DMS79 treated with DMSO at 0.1 percent for 48 hours (cell line): Measurements from ENCODE around the gene FKBP3.
"Not testable (repeated sequence)": the region's sequence is repeated elsewhere in the genome, so short reads cannot be mapped to it uniquely, and the experiment has no call there.

Source experiments
- DNase-seq: peaks from one replicate; lab custom pipeline; 2025; lab: John Stamatoyannopoulos, UW

Gene FKBP3

DNA sequence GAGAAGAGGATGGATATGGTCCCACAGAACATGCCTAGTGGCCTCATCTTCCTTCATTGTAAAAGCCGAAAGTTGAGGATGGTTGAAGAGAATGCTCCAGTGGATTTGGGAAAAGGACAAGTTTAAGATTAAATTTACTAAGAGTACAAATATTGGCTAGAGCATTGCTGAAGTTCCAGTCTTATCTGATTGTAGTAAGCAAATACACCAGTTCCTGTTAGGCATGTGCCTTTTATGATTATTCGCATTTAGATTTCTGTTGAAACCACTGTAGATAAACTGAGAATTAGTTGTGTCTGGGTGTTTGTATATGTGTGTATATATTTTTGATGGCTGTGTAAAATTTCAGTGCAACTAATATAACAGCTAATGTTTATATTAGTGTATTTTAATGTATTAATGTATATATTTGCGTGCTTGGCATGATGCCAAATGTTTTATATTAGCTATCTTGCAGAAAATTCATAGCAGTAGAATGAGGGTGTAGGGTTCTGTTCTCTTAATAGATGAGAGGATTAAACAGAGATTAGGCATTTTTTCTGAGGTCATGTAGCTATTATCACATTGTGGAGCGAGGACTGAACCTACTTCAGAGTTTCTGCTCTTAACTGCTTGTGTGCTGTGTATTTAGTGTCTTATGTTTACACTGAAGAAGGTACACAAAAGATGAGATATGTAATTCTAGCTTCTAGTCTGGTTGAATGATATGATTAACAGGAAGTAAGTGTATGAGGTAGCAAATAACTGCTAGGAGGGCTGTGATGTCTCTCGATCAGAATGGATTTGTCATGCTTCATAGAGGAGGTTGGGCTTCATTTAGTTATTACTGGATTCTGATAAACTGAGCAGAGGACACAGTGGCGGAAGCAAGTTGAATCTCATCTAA is 21.1 kb downstream of the FKBP3 start:
- DNase-seq, result no peak

DNA sequence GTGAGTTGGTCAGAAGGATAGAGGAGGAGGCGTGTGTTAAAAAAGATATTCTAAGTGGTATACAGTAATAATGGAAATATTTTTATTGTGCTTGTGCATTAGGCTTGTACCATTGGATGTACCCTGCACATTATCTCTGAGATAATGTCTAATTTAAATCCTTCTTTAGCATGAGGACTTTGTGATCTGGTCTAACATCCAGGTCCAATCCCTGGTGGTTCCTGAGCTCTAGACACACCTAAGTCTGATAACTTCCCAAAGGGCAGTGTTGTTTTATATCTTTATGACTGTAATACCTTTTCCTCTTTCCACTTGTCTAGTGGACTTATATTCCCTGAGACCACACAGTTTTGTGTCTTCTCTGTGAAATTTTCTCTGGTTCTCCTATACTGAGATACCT is 29.7 kb downstream of the FKBP3 start:
- DNase-seq, result no peak

DNA sequence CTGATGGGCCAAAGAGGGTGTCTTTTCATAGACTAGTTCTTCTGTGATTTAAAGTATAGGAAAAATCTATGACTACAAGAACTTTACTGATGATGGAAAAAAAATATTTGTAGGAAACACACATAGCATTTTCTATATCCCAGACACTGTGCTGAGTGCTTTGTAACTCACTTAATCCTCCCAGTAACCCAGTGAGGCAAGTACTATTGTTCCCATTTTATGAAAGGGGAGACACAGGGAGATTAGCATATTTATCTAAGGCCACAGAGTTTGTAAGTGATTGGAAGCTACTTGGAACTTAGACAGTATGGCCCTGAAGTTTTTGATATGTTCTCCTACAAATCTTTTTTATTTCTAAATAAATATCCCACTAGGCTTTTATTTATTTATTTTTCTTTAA is 30.5 kb downstream of the FKBP3 start:
- DNase-seq, result no peak

DNA sequence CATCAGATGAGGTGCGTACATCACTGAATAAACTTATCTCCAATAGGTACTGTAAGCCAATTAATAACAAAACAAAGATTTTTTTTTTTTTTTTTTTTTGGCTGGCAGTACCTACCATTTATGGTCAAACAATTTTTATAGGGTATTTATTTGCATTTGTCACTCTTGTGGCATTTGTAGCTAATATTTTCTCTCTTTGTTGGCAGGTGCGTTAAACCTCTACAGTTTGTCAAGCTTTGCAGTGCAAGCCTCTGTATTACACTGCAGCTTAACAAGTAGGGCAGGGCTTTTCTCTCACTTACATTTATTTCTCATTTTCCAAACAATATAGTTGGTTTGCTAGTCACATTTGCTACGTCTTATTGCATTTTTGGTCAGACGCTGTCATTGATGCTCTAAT is 38.1 kb downstream of the FKBP3 start:
- DNase-seq, result no peak

DNA sequence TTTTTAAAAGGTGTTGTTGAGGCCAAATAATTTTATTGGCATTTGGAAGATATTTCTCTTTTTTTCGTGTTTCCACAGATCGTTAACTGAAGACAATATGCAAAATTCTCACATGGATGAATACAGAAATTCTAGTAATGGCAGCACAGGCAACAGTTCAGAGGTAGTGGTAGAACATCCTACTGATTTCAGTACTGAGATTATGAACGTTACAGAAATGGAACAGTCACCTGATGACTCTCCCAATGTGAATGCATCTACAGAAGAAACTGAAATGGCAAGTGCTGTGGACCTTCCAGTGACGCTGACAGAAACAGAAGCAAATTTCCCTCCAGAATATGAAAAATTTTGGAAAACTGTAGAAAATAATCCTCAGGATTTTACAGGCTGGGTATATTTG is 39.1 kb downstream of the FKBP3 start:
- no peak for DNase-seq

DNA sequence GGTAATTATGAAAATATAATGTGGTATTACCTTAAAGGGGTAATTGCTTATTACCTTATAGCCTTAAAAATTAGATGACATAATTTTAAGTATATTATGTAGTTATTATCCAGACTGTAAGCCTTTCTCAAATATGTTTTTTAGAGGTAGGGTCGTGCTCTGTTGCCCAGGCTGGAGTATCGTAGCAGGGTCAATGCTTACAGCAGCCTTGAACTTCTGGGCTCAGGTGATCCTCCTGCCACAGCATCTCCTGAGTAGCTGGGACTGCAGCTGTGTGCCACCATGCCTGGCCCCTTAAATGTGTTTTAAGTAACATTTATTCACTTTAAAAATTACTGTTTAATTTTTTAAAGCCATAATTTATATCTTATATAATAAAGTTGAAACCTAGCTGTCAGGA is 40.0 kb downstream of the FKBP3 start:
- no peak for DNase-seq

DNA sequence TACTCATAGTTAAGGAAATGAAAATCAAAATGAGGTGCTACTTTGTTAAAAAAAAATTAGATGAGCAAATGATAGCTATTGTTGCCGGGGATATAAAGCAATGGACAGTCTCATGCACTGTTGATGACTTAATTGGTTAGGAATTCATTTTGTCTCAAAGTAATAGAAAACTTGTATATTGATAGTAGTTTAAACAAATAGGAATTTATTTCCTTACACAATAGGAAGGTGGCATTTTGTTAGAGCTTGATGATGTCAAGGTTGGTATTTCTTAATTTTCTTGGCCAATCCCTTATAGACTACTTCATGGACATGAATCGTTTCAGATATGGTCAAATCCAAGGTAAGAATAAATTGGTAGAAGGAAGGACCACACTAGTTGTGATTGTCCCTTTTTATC is 42.6 kb downstream of the FKBP3 start:
- DNase-seq, result no peak

DNA sequence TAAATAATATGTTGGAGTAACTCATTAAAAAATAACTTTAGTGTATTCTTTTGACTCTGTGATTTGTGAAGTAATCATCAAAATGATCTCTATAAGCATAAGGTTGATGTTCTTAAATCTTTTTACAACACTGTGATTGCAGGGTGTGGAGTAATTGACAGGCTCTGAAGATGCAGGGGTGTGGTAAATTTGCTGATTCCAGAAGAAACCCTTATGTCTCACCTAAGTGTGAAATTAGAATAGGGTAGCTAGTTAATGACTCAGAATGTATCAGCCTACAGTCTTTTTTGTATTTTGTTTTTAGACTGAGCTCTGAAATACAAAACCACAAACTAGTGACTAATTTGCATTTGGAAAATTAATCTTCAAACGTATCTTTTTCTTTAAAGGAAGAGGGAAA is 44.5 kb downstream of the FKBP3 start:
- no peak for DNase-seq

DNA sequence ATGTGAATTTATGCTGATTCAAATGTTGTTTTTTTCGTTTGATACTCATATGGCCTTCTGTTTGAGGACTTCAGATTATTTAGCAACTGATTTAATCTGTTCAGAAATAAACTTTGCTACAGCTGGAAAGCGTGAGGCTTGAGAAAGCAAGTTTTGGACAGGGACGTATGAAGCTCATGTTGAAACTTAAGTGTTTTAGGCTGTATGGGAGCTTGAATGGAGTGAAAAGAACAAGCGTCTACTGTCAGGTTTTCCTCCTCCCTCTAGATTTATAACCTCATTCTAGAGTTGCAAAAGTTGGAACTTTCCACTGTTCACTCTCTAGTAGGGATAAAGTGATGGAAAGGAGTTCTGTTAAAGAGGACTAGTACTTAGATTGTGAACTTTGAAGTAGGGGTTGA is 49.3 kb downstream of the FKBP3 start:
- peak; percentile 43 for DNase-seq

DNA sequence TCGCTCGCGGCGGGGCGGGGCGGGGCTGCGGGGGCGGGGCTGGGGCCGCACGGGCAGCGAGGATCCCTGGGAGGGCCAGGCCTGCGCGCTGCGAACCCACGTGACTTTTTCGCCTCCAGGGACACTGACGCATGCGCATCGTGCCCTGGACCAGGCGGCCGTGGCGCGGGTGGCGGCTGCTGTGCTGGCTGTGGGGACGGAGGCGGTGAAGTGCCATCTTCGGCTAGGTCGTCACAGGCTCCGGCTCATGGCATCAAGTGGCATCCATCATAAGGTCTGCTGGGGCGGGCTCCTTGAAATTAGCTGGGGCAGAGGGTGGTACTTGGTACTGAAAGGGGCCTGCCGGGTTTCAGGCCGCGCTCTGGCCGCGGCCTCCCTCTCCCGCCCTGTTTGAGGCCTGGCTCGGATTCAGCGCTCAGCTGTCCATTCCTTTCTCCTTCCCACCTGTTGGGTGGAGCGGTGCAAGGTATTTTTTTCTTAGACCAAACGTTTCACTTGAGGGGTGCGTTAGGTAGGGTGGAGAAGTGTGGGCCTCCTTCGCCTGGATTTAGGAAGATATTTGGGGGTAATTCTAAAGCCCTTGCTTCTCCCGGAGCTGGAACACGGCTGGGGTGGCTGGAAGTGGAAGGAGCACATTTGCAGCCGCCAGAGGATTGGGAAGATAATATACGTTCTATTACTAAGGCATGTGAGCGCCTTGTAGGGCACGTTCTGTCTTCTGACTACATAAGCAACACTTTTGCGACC is 50.1 kb downstream of the FKBP3 start, which contains the start of gene PRPF39:
Gene PRPF39 (plus strand): TSS at position 141 of the 747 bp plus-strand sequence. CDS start 11,124 bp downstream, outside the sequence.
- peak; percentile 98 for DNase-seq

DNA sequence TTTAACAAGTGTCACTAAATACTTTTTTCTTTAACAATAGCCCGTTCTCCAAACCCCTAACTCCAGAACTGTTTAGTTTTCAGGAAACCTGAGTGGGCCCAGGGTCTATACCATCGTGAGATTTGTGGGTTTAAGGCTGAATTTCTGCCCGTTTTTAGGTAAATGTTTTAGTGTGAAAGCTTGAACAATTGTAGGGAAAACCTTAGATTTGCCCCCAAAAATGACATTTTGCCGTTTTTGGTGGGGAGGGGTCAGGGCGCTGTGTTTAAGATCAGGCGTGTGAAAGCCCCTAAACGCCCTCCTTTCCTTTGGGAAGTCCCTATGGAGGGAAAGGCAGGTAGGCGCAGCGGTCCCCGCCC is 50.7 kb downstream of the FKBP3 start:
- DNase-seq, result peak; percentile 73

DNA sequence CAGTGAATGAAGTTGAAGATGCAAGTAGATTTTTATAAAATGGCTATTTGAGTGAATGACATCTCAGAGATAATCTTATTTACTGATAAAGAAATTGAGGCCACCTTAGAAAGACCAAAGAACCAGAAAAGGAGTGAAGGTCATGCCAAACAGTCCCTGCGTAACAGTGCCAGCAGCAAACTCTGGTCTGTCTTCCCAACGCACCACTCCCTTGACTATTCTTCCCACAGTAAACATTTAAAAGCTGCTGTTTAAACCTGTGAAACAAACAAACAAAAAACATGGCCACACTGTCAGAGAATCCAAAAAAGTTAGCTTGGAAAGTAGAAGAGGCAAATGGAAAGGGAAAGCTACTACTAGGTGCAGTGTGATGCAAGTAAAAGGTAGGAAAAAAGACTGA is 51.9 kb downstream of the FKBP3 start:
- no peak for DNase-seq

DNA sequence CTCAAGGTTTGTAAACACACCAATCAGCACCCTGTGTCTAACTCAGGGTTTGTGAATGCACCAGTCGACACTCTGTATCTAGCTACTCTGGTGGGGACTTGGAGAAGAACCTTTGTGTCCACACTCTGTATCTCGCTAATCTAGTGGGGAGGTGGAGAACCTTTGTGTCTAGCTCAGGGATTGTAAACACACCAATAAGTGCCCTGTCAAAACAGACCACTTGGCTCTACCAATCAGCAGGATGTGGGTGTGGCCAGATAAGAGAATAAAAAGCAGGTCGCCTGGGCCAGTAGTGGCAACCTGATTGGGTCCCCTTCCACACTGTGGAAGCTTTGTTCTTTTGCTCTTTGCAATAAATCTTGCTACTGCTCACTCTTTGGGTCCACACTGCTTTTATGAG is 53.2 kb downstream of the FKBP3 start:
- DNase-seq, result not testable (repeated sequence)

DNA sequence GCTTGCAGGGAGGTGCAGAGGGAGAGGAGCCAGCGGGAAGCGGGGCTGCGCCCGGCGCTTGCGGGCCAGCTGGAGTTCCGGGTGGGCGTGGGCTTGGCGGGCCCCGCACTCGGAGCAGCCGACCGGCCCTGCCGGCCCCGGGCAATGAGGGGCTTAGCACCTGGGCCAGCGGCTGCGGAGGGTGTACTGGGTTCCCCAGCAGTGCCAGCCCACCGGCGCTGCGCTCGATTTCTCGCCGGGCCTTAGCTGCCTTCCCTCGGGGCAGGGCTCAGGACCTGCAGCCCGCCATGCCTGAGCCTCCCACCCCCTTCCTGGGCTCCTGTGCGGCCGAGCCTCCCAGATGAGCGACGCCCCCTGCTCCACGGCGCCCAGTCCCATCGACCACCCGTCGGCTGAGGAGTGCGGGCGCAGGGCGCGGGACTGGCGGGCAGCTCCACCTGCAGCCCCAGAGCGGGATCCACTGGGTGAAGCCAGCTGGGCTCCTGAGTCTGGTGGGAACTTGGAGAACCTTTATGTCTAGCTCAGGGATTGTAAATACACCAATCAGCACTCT is 53.8 kb downstream of the FKBP3 start:
- not testable (repeated sequence) for DNase-seq

DNA sequence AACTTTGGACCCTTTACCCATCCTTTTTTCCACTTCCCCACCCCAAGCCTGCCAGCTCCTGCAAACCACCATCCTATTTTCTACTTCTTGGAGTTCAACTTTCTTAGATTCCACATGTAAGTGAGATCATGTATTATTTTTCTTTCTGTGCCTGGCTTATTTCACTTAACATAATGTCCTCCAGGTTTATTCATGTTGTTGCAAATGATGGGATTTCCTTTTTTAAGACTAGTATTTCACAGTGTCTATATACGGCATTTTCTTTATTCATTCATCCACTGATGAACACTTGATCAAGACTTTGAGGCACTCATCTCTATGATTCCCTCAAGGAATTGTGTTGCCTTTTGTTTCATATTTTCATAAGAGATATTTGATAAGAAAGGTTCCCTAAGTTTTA is 56.0 kb downstream of the FKBP3 start:
- no peak for DNase-seq

DNA sequence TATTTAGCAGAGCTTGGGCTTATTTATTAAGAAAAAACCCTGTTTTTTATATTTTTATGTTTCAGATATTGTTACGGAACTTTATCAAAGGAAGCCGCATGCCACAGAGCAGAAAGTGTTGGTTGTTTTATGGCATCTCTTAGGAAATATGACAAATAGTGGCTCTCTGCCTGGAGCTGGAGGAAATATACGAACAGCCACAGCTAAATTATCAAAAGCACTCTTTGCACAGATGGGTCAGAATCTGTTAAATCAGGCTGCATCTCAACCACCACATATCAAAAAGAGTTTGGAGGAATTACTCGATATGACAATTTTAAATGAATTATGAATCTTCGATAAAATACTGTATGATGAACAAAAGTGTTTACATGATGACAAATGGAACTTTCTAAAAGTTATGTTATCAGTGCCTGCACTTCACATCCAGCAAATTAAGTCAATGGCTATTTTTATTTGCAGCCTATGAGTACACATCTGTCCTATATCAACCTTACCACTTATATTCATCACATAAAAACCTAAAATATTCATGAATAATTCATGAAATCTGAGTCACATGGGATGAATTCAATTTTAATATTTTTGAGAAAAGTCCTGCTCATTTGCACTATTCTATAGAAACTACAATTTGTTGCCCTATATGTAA is 60.9 kb downstream of the FKBP3 start:
- DNase-seq, result no peak

DNA sequence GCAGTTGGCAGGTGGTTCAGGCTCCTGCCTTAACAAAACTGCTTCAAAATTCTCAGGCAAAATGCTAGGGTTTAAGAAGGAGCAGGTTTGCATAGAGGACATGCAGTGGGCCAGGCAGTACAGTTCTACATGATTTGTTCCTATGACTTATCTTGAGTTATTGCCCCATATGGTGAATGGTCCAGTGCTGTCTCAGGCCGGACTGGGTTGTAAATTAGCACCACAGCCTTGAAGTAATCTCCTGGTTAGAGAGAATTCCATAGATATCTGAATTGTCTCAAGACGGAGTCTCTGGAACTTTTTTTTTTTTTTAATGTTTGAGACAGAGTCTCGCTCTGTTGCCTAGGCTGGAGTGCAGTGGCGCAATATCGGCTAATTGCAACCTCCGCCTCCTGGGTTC is 62.2 kb downstream of the FKBP3 start:
- DNase-seq, result no peak

DNA sequence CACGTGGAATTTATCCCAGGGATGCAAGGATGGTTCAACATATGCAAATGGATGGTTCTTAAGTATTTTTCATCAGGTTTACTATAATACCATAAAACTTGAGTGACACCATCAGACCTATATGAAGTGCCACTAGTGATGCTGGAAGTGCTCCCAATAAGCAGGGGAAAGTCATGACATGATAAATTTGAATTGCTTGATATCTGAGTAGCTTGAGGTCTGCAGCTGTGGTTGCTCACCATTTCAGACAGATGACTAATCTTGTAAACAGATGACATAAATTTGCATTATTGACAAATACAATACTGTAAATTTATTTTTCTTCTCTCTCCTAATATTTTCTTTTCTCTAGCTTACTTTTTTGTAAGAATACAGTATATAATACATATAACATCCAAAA is 64.1 kb downstream of the FKBP3 start:
- DNase-seq, result no peak

DNA sequence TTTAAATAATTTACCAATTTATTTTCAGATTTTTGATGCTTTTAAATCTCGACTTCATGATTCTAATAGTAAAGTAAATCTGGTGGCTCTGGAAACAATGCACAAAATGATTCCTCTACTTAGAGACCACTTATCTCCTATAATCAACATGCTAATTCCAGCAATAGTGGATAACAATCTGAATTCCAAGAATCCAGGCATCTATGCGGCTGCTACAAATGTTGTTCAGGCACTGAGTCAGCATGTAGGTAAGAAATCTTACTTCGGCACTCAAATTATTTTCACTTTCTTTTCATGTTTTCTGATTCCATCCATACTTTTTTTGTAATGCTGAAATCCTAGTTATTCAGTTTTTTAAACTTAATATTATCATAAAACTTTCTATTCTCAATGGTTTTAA is 65.9 kb downstream of the FKBP3 start:
- DNase-seq, result no peak

DNA sequence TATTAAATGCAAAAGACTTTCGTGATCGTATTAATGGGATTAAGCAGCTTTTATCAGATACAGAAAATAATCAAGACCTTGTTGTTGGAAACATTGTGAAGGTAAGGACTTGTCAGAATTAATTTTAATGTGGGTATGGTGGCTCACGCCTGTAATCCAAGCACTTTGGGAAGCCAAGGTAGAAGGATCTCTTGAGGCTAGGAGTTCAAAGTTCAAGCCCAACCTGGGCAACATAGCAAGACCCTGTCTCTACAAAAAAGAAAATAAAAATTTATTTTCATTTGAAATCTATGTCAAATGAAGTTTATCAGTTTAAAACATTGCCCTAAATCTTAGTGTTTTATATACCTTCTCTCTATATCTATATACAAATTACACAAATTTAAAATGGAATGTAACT is 67.6 kb downstream of the FKBP3 start:
- no peak for DNase-seq

DNA sequence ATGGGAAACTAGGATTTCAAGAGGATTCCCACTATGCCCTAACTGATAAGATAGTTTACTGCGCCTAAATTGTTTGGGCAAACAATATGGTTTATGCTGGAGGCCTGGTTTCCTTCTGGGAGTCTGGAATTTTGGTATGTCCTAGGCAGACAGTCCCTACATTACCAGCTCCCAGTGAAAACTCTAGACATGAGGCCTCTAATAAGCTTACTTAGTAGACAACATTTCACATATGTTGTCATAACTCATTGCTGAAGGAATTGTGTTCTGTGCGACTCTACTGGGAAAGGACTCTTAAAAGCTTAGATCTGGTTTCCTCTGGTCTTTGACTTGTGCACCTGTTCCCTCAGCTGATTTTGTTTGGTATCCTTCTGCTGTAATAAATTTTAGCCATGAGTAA is 68.3 kb downstream of the FKBP3 start:
- DNase-seq, result no peak
